ENCODE data around the gene RAB43.
"Not testable (repeated sequence)": the region's sequence is repeated elsewhere in the genome, so short reads cannot be mapped to it uniquely, and the experiment has no call there.

Gene RAB43

GRCh38 chr3:129121792-129122411, at the start of gene RAB43:
Gene RAB43 (minus strand): TSS chr3:129121804. CDS start chr3:129121489, 315 bp downstream.
- peak; percentile 84 for DNase-seq (ENCODE audit: low read depth)

DNA sequence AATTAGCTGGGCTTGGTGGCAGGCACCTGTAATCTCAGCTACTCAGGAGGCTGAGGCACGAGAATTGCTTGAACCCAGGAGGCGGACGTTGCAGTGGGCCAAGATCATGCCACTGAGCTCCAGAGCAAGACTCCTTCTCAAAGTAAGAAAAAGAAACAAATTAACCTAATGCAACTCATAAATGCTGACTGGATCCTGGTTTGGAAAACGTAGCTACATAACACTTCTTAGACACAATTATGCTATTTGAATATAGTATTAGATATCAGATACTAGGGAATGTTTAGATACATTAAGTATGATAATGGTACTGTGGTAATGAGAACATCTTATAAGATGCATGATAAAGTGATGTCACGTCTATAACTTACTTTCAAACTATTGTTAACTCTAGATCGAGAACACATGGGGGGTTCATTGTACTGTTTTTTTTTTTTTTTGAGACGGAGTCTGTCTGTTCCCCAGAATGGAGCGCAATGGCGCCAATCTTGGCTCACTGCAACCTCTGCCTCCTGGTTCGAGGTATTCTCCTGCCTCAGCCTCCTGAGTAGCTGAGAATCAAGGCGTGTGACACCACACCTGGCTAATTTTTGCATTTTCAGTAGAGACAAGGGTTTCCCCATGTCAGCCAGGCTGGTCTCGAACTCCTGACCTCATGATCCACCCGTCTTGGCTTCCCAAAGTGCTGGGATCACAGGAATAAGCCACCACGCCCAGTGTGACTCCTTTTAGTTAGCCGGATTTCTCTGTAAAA, 45.2 kb upstream of the RAB43 start:
- no peak for DNase-seq (ENCODE audit: low read depth)

GRCh38 chr3:129165594-129165993, 44.0 kb upstream of the RAB43 start:
- not testable (repeated sequence) for DNase-seq (ENCODE audit: low read depth)

GRCh38 chr3:129164500-129164899, 42.9 kb upstream of the RAB43 start:
- DNase-seq (ENCODE audit: low read depth) = no peak

- DNase-seq (ENCODE audit: low read depth) = no peak
Observed at GRCh38 chr3:129162729-129163579, 41.4 kb upstream of the RAB43 start.

DNA sequence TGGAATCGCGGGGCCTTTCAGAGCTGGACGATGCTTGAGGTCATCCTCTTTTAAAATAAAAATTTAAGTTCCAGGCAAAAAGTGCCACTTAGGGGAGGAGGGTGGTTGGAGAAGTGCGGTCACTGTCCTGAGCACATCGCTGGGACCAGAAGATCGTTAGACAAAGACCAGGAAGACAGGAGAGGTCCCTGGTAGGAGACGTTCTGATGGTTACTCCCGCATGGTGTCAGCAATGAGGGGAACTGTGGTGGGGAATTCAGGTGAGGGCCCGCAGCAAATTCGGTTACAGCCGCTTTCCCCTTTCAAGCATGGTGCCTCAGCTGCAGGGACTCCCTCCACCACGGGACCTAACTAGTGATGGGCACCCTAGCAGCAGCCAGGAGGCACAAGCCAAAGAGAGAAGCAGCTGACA, 40.3 kb upstream of the RAB43 start:
- DNase-seq (ENCODE audit: low read depth) = no peak

DNA sequence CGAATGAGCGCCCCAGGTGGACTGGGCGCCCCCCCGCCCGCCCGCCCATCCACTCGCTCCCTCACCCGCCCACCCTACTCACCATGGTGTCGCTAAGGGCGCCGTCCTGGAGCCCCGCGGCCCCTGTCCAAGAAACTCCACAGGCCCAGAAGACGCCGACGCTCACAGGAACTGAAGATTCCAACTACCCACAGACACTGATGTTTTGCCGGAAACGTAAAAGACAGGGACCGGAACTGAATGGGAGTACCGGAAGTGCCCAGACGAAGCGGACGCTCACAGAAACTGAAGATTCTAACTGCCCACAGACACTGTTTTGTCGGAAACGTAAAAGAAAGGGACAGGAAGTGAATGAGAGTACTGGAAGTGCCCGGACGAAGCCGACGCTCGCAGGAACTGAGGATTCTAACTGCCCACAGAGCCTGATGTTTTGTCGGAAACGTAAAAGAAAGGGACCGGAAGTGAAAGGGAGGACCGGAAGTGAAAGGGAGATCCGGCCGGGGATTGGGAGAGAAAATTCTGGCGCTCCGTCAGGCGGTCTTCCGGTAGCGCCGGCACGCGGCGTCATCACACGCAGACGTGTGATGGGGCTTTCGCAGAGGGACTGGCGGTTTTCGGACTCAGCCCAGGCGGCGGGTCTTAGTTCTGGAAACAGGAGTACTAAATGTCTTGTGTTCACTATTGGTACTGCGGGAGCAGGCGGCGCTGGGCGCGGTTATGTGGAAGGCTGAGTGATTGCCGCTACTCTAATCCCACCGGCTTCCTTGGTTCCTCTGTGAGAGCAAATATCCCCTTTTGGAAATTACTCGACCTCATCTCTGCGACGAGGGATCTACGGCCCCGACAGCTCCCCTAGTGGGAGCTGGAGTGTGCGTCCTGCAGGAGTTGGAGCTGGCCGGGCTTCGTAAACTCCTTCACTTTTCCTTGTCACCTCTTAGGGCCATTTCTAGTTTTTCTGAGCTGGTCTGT, 39.6 kb upstream of the RAB43 start, which contains the start of gene ISY1:
Gene ISY1, minus strand, starts transcription at position 173 of the 969 bp plus-strand sequence. Its CDS starts 88 bp downstream, at position 85.
- DNase-seq (ENCODE audit: low read depth) = peak; percentile 81

GRCh38 chr3:129144786-129145185, 23.2 kb upstream of the RAB43 start:
- no peak for DNase-seq (ENCODE audit: low read depth)

- DNase-seq (ENCODE audit: low read depth) = not testable (repeated sequence)
Observed at GRCh38 chr3:129141011-129141410, 19.4 kb upstream of the RAB43 start.

GRCh38 chr3:129139911-129140310, 18.3 kb upstream of the RAB43 start:
- DNase-seq (ENCODE audit: low read depth) = no peak

DNA sequence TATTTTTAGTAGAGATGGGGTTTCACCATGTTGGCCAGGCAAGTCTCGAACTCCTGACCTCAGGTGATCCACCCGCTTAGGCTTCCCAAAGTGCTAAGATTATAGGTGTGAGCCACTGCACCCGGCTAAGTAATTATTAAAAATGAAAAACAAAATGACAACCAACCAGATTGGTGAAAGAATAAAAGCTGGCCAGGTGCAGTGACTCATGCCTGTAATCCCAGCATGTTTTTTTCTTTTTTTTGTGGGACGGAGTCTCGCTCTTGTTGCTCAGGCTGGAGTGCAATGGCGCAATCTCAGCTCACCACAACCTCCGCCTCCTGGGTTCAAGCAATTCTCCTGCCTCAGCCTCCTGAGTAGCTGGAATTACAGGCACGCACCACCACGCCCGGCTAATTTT, 14.7 kb upstream of the RAB43 start:
- DNase-seq (ENCODE audit: low read depth) = not testable (repeated sequence)

- no peak for DNase-seq (ENCODE audit: low read depth)
Observed at GRCh38 chr3:129132097-129132866, 10.7 kb upstream of the RAB43 start.

DNA sequence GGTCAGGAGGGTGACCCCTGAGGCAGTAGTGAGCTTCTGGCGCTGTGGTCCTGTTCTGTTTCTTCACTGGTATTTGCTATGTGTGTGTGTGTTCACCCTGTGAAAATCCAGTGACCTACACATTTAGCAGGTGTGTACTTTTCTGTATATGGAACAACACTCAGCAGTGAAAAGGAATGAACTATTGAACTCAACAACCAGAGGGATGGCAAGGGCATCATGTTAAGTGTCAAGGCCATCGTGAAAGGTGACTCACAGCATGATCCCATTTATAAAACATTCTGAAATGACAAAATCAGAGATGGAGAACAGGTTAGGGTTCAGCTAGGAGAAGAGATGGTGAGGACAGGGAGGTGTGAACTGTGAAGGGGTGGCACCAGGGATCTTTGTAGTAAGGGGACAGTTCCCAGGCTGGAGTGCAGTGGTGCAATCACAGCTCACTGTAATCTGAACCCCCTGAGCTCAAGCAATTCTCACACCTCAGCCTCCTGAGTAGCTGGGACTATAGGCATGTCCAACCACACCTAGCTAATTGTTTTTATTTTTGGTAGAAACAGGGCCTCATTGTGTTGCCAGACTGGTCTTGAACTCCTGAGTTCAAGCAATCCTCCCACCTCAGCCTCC, 10.0 kb upstream of the RAB43 start:
- DNase-seq (ENCODE audit: low read depth) = no peak

GRCh38 chr3:129130291-129130813, 8.7 kb upstream of the RAB43 start:
- DNase-seq (ENCODE audit: low read depth) = no peak

DNA sequence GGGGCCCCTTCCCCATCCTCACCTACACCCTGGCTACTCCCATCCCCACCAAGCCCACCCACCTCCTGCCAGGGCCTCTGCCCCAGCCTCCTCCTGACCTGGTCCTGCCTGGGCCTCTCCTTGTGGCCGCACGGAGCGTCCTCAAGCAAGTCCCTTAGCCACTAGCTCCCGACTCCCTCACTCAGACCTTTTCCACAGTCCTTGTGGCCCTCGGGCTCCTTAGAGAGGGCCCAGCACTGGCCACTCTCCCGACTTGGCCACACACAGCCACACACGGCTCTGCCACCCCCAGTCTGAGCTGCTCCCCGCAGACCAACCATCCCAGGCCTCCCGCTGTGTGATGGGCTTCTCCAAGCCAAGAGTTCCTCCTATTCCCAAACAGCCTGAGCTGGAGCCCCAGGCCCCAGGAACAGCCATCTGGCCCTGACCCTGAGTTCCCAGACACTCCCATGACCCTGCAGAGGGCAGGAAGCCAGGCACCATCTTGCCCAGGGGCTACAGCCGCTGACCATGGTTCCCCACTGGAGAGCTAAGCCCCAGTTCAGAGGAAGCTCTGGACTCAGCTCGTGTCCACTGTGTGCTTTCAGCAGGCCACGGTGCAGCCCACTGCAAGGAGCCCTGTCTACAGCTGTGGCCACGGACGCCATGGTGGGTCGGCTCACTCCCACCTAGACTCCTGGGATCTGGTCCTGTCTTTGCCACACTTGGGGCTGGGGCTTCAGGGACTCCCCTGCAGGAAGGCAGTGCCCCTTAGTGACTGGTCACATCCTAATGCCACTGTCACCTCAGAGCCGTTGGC, 7.0 kb upstream of the RAB43 start:
- no peak for DNase-seq (ENCODE audit: low read depth)

DNA sequence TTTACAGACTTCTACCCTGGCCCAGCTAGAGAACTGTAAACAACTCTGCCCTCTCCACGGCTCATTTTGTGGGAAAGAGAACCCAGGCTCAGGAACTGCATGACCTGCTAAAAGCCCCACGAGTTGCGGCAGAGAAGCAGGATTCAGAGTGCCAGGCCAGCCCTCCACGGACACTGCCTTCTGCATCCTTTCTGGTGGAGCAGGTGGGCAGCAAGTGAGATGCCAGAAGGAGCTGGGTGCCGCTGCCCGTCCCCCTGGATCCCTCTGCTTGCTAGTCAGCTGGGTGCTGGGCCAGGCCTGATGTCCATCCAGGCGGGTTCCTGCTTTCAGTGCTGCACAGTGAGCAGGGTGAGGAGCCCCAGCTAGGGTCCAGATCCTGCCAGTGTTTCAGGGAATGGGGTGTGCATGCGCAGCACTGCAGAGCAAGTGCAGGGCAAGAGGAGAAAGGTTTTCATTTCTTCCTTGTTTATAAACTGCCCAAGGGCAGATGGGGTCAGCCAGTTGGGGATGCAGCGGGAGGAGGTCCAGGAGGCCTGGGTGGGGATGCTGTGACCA, 5.2 kb upstream of the RAB43 start:
- DNase-seq (ENCODE audit: low read depth) = no peak

- no peak for DNase-seq (ENCODE audit: low read depth)
Observed at GRCh38 chr3:129123314-129124060, 1.9 kb upstream of the RAB43 start.

GRCh38 chr3:129122412-129123011, 908 bp upstream of the RAB43 start:
- DNase-seq (ENCODE audit: low read depth) = no peak

Measured in stimulated activated CD4-positive, alpha-beta T cell treated with anti-CD3 and anti-CD28 coated beads, Interleukin-2, amount 100 ng/mL, for 4 hours (primary cell).